Gastroesophageal sphincter (tissue), 4 donors: ENCODE measurements around the gene PAX5. TPM values are rescaled to one million over a fixed set of nuclear protein-coding genes. Genes with fewer than 3 reads are reported as not detected.
"Not testable (repeated sequence)": the region's sequence is repeated elsewhere in the genome, so short reads cannot be mapped to it uniquely, and the experiment has no call there.

Experiments
- ATAC-seq: fragments of 150-250 bp; one replicate; pipeline ENCODE4 v1.9.1; 2016; ENCODE audit warnings: mild to moderate bottlenecking, moderate library complexity
- H3K27ac ChIP-seq, 4 donors: fragments of 200-600 bp; sonication (generic) in 3 of 4; 1 replicate in 3 of 4; 2 replicates in 1 of 4; pipeline ENCODE4 v1.5.1; 2016 to 2019
- H3K27me3 ChIP-seq: fragments of 200-600 bp; sonication (generic); one replicate; pipeline ENCODE4 v1.5.1; 2019
- H3K36me3 ChIP-seq, 2 donors: fragments of 200-600 bp; sonication (generic); one replicate each; pipeline ENCODE4 v1.5.1; 2019; ENCODE audit warnings: control low read depth in 1 of 2
- H3K4me1 ChIP-seq, 3 donors: fragments of 200-600 bp; sonication (generic); 1 replicate in 2 of 3; 2 replicates in 1 of 3; pipeline ENCODE4 v1.5.1; 2016 to 2019; ENCODE audit warnings: control low read depth in 2 of 3
- H3K4me3 ChIP-seq, 2 donors: fragments of 200-600 bp; sonication (generic); one replicate each; pipeline ENCODE4 v1.5.1; 2019; ENCODE audit warnings: mild to moderate bottlenecking in 1 of 2, moderate library complexity in 1 of 2
- H3K9me3 ChIP-seq, 3 donors: fragments of 200-600 bp; sonication (generic); one replicate each; pipeline ENCODE4 v1.5.1; 2017 to 2019; ENCODE audit warnings: control low read depth in 2 of 3
- CTCF ChIP-seq, 4 experiments: fragments of 200-600 bp in 2 of 4; fragments of 450-650 bp in 2 of 4; sonication (generic) in 1 of 4; IDR thresholded peaks; one replicate each; pipeline ENCODE4 v1.5.1; 2017 to 2019; ENCODE audit warnings: antibody characterized with exemption in 4 of 4, mild to moderate bottlenecking in 2 of 4, moderate library complexity in 2 of 4
- EP300 ChIP-seq: sonication (generic); formaldehyde crosslinking; IDR thresholded peaks from one replicate; pipeline ENCODE4 v1.6.1; 2017; ENCODE audit warnings: antibody characterized with exemption, mild to moderate bottlenecking
- POLR2A ChIP-seq, 2 donors: fragments of 450-650 bp; IDR thresholded peaks; one replicate each; pipeline ENCODE4 v1.6.1; 2017; ENCODE audit warnings: antibody characterized with exemption in 2 of 2, mild to moderate bottlenecking in 2 of 2, moderate library complexity in 1 of 2
- POLR2AphosphoS5 ChIP-seq: sonication (generic); formaldehyde crosslinking; IDR thresholded peaks from one replicate; pipeline ENCODE4 v1.6.1; 2017; ENCODE audit warnings: antibody characterized with exemption
- WGBS, 2 donors: methylation state at CpG; one replicate each; pipeline ENCODE4 v1.1.5; 2018; ENCODE audit warnings: low coverage in 1 of 2; 5-methylcytosine and 5-hydroxymethylcytosine counted together
- total RNA-seq, 4 donors: library from RNA; depleted of rRNA; stranded (reverse); fragments of >200 nt; gene quantifications; one replicate each; pipeline ENCODE4 v1.1.0, GENCODE V29; 2016

PAX5 gene
- total RNA-seq, 4 donors from 2014 or later, result under 0.01 TPM; not detected in 3

- H3K27me3 ChIP-seq, result peaks cover 65% of the 10 kb centered on the region
- TF ChIP-seq POLR2AphosphoS5 (no peak), CTCF (IDR thresholded peaks at IDR 0.05) (no peak), EP300 (no peak), POLR2A (IDR thresholded peaks at IDR 0.05) (no peak)
- H3K36me3 ChIP-seq, result no peaks in the 10 kb centered on the region
- H3K27ac ChIP-seq, result no peak overlapping the region
- 85 to 95% methylated on average over 3 to 4 of the region's 4 CpGs for whole genome bisulfite sequencing, 2 donors
- no peak overlapping the region for H3K4me3 ChIP-seq
- H3K9me3 ChIP-seq, result no peaks in the 10 kb centered on the region
- ATAC-seq, result no peak
- H3K4me1 ChIP-seq, result no peaks in the 10 kb centered on the region
Observed at GRCh38 chr9:37060833-37061232, 26.8 kb upstream of the PAX5 start.

- peaks cover 87% of the 10 kb centered on the region for H3K27me3 ChIP-seq
- no peaks in the 10 kb centered on the region for H3K4me1 ChIP-seq
- WGBS, 2 donors, result 71 to 72% methylated on average over 1 to 2 of the region's 2 CpGs
- no peaks in the 10 kb centered on the region for H3K36me3 ChIP-seq
- no peaks in the 10 kb centered on the region for H3K9me3 ChIP-seq
- TF ChIP-seq CTCF (IDR thresholded peaks at IDR 0.05) (no peak), POLR2A (IDR thresholded peaks at IDR 0.05) (no peak), EP300 (no peak), POLR2AphosphoS5 (no peak)
- H3K27ac ChIP-seq, result no peak overlapping the region
- H3K4me3 ChIP-seq, result no peak overlapping the region
- no peak for ATAC-seq
Observed at GRCh38 chr9:37056046-37056920, 22.2 kb upstream of the PAX5 start.

GRCh38 chr9:37054363-37054720, 20.3 kb upstream of the PAX5 start:
- H3K4me1 ChIP-seq, H3K9me3 ChIP-seq, H3K4me3 ChIP-seq, H3K27ac ChIP-seq, H3K36me3 ChIP-seq, ATAC-seq: not testable (repeated sequence)
- H3K27me3 ChIP-seq, result peaks cover 86% of the 10 kb centered on the region
- WGBS, 2 donors, result 14 to 39% methylated on average over 2 of the region's 2 CpGs

- H3K4me3 ChIP-seq, result no peak overlapping the region
- H3K27ac ChIP-seq, result no peak overlapping the region
- no peak for ATAC-seq
- H3K27me3 ChIP-seq, result peaks cover 86% of the 10 kb centered on the region
- H3K36me3 ChIP-seq, result no peaks in the 10 kb centered on the region
- WGBS, 2 donors, result 23 to 38% methylated on average over 4 to 5 of the region's 5 CpGs
- H3K9me3 ChIP-seq, result no peaks in the 10 kb centered on the region
- no peaks in the 10 kb centered on the region for H3K4me1 ChIP-seq
- no peak for TF ChIP-seq EP300
- TF ChIP-seq POLR2AphosphoS5, result no peak
- no peak for TF ChIP-seq CTCF (IDR thresholded peaks at IDR 0.05)
- no peak for TF ChIP-seq POLR2A (IDR thresholded peaks at IDR 0.05)
Observed at GRCh38 chr9:37053684-37054362, 19.8 kb upstream of the PAX5 start.

GRCh38 chr9:37046683-37047082, 12.6 kb upstream of the PAX5 start:
- no peak for ATAC-seq
- TF ChIP-seq POLR2AphosphoS5 (no peak), EP300 (no peak), POLR2A (IDR thresholded peaks at IDR 0.05) (no peak), CTCF (IDR thresholded peaks at IDR 0.05) (no peak)
- H3K27ac ChIP-seq, result no peak overlapping the region
- no peaks in the 10 kb centered on the region for H3K36me3 ChIP-seq
- peaks cover 77% of the 10 kb centered on the region for H3K27me3 ChIP-seq
- no peak overlapping the region for H3K4me3 ChIP-seq
- WGBS, 2 donors, result 60 to 67% methylated on average over 1 to 2 of the region's 7 CpGs
- no peaks in the 10 kb centered on the region for H3K4me1 ChIP-seq
- no peaks in the 10 kb centered on the region for H3K9me3 ChIP-seq
